Measurements from ENCODE around the gene SSTR1. TPM values are rescaled to one million over a fixed set of nuclear protein-coding genes. Genes with fewer than 3 reads are reported as not detected.

The SSTR1 gene
- total RNA-seq, 1 donor from 2014 or later, result 4.4 TPM

DNA sequence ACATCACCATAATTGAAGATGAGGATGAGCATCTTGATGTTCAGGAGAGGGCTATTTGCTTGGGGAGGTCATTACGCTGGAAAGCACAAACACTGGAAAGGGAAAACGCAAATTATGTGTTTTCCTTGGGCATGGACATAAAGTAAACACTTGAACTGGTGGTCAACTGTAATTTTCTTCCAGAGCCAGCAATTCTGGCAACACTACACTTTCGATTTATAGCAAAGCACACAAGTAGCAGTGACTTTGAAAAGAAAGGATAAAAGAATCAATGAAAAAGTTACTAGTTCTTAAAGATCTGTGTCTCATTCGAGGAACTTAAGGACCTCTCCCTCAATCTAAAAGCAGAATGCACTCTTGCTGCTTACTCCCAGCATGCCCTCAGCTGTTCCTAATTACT lies 46.0 kb downstream of the SSTR1 start:
- Mint-ChIP-seq H3K9me3 (ENCODE audit: low read depth) (no peaks in the 10 kb centered on the region), H3K4me1 (ENCODE audit: low read depth) (peaks cover 1% of the 10 kb centered on the region), H3K36me3 (ENCODE audit: insufficient read depth) (no peaks in the 10 kb centered on the region), H3K4me3 (ENCODE audit: low read depth) (no peak overlapping the region), H3K27me3 (peaks cover 70% of the 10 kb centered on the region), H3K27ac (no peak overlapping the region)
- TF ChIP-seq, protein P1, sequence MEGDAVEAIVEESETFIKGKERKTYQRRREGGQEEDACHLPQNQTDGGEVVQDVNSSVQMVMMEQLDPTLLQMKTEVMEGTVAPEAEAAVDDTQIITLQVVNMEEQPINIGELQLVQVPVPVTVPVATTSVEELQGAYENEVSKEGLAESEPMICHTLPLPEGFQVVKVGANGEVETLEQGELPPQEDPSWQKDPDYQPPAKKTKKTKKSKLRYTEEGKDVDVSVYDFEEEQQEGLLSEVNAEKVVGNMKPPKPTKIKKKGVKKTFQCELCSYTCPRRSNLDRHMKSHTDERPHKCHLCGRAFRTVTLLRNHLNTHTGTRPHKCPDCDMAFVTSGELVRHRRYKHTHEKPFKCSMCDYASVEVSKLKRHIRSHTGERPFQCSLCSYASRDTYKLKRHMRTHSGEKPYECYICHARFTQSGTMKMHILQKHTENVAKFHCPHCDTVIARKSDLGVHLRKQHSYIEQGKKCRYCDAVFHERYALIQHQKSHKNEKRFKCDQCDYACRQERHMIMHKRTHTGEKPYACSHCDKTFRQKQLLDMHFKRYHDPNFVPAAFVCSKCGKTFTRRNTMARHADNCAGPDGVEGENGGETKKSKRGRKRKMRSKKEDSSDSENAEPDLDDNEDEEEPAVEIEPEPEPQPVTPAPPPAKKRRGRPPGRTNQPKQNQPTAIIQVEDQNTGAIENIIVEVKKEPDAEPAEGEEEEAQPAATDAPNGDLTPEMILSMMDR (IDR thresholded peaks at IDR 0.05; ENCODE audit: unreplicated experiment), result no peak
- no peak for DNase-seq (ENCODE audit: low spot score, unreplicated experiment)

DNA sequence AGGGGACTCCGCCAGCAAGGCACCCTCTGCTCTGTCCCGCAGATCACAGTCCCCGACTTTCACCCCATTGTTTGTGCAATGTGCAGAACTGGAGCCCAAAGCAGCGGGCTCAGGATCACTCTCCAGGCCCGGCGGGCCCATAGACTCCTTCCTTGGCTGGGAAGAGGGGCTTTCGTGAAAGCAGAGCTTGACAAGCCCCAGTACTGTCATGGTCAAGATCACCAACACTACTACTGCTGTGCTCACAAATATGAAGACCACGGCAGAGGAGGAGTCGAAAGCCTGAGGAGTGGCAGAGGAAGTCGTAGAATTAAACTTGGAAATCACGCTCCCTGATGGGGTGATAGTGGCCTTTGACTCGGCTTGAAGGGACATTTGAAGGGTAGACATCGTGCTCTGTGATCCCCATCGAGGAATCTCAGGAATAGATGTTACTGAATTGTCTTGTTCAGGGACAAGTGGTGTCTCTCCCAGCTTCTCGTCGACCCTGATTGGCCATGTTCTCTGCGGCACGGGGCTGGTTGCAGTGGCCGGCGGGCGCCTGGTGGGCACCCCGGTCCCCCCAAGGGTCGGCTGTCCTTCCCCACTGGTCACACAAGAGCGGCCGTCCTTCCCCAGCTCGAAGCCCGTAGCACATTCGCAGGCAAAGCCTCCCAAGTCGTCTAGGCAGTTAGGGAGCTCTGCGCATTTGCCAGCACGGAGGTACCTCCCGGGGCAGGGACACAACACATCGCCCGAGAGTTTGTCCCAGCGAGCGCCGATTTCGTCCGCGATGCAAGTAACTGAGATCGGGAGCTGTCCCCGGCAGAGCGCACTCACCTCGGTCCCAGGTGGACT lies 47.1 kb downstream of the SSTR1 start:
- H3K4me1 Mint-ChIP-seq (ENCODE audit: low read depth), result peaks cover 1% of the 10 kb centered on the region
- peak overlapping the region; percentile 65 for H3K4me3 Mint-ChIP-seq (ENCODE audit: low read depth)
- H3K27ac Mint-ChIP-seq, result no peak overlapping the region
- H3K36me3 Mint-ChIP-seq (ENCODE audit: insufficient read depth), result no peaks in the 10 kb centered on the region
- peaks cover 70% of the 10 kb centered on the region for H3K27me3 Mint-ChIP-seq
- TF ChIP-seq, protein P1 (IDR thresholded peaks at IDR 0.05; ENCODE audit: unreplicated experiment), result no peak
- DNase-seq (ENCODE audit: low spot score, unreplicated experiment), result no peak
- H3K9me3 Mint-ChIP-seq (ENCODE audit: low read depth), result no peaks in the 10 kb centered on the region

DNA sequence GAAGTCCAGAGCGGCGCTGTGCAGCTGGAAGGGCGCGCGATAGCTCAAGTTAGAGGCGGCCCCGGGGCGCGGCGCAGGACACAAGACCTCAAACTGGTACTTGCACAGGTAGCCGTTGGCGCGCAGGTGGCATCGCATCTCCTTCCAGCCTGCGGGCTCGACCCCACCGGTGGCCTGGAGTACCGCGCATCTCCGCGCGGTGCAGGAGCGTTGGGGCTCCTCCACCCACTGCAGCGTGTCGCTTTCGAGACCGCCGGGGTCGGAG lies 47.6 kb downstream of the SSTR1 start:
- Mint-ChIP-seq H3K27ac (no peak overlapping the region), H3K9me3 (ENCODE audit: low read depth) (no peaks in the 10 kb centered on the region), H3K27me3 (peaks cover 72% of the 10 kb centered on the region), H3K4me1 (ENCODE audit: low read depth) (peaks cover 1% of the 10 kb centered on the region), H3K4me3 (ENCODE audit: low read depth) (peak overlapping the region; percentile 65), H3K36me3 (ENCODE audit: insufficient read depth) (no peaks in the 10 kb centered on the region)
- peak; percentile 32 for DNase-seq (ENCODE audit: low spot score, unreplicated experiment)
- TF ChIP-seq, protein P1 (IDR thresholded peaks at IDR 0.05; ENCODE audit: unreplicated experiment), result peak; percentile 27

DNA sequence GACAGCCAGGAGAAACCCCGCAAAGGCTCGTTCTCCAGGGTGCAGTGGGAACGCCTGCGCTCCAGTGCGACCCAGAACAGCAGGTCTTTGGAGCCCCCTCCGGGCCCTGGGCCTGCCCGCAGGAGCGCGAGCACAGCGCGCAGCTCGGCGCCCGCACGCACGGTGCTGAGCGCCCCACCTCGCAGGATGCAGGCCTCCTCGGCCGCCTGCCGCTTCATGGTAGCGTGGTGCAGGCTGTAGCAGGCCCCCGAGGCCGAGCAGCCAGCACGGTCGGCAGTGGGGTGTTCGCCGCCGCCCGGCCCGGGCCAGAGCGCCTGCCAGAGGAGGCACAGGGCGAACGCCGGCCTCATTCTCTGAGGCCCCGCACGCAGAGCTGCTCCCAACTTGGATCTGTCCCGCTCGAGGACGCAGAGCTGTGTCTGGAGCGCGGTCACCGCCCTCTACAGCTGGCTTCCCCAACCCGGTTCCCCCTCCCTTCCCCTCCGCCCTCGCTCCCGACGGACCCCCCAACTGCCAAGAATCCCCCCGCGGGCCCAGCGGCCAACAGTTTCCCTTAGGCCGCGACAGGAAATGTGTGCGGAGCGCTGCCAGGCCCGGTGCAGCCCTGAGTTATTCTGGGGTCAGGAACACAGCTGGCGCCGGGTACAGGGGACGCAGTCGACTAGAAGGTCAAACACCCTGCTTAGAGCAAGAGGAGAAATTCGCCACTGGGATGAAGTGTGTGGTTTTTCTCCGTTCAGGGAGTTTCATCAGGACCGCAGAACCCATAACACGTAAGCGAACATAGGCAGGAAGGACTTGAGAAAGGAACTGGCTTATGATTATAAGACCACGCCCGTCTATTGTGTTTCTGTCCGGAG lies 48.2 kb downstream of the SSTR1 start, which contains the start of gene CLEC14A:
Gene CLEC14A (minus strand): TSS at position 421 of the 860 bp plus-strand sequence. CDS start 71 bp downstream, at position 350.
- Mint-ChIP-seq H3K4me3 (ENCODE audit: low read depth) (peak within 1 kb of the TSS; percentile 65), H3K9me3 (ENCODE audit: low read depth) (no peaks in the 10 kb centered on the region), H3K4me1 (ENCODE audit: low read depth) (peaks cover 1% of the 10 kb centered on the region), H3K27me3 (peaks cover 71% of the 10 kb centered on the region), H3K27ac (peak within 1 kb of the TSS; percentile 45), H3K36me3 (ENCODE audit: insufficient read depth) (no peaks in the 10 kb centered on the region)
- TF ChIP-seq, protein P1 (IDR thresholded peaks at IDR 0.05; ENCODE audit: unreplicated experiment), result no peak
- peak; percentile 27 for DNase-seq (ENCODE audit: low spot score, unreplicated experiment)

DNA sequence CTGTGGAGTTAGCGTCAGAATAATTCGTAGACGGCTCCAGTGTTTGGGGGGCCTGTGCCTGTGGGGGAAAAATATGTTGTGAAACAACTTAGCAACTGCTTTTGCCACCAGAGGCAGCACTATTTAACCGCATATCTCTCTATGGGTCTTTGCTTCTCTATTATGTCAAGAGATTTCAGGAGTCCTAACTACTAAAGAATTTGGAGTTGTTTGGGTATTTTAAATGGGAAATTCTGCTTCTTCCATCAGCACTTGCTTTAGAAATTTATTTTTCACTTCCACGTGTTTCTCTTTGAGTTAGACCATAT lies 48.8 kb downstream of the SSTR1 start:
- Mint-ChIP-seq H3K4me1 (ENCODE audit: low read depth) (peaks cover 1% of the 10 kb centered on the region), H3K27me3 (peaks cover 69% of the 10 kb centered on the region), H3K36me3 (ENCODE audit: insufficient read depth) (no peaks in the 10 kb centered on the region), H3K9me3 (ENCODE audit: low read depth) (peaks cover 3% of the 10 kb centered on the region), H3K4me3 (ENCODE audit: low read depth) (peak overlapping the region; percentile 60), H3K27ac (no peak overlapping the region)
- no peak for DNase-seq (ENCODE audit: low spot score, unreplicated experiment)
- TF ChIP-seq, protein P1 (IDR thresholded peaks at IDR 0.05; ENCODE audit: unreplicated experiment), result peak; percentile 31

All from progenitor cell of endocrine pancreas (in vitro differentiated cells).